ENCODE data around the gene STIM1.
"Not testable (repeated sequence)": the region's sequence is repeated elsewhere in the genome, so short reads cannot be mapped to it uniquely, and the experiment has no call there.

STIM1 gene

DNA sequence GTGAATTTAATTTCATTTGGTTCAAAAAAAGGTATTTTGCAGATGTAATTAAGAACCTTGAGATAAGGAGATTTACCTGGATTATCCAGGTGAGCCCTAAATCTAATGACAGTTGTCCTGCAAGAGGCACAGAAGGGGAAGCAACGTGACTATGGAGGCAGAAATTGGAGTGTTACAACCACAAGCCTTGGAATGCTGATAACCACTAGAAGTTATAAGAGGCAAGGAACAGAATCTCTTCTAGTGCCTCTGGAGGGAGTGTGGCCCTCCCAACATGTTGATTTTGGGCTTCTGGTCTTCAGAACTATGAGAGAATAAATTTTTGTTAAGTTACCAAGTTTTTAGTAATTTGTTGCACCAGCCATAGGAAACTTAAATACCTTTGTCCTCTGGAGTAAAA lies 271.9 kb downstream of the STIM1 start:
- no peaks in the 10 kb centered on the region for H3K4me1 ChIP-seq (ENCODE audit: control insufficient read depth, low read depth, low read length)
- peaks cover 2% of the 10 kb centered on the region for H3K36me3 ChIP-seq (ENCODE audit: control insufficient read depth, insufficient read depth, low read length)
- WGBS (ENCODE audit: extremely low coverage, insufficient coverage, low lambda C conversion rate), result no CpG with 5 or more reads among the region's 1 CpG

GRCh38 chr11:4130219-4130618 lies 274.8 kb downstream of the STIM1 start:
- H2BK120ac ChIP-seq (ENCODE audit: low read depth, low read length); H4K8ac ChIP-seq (ENCODE audit: low read depth, low read length); H2BK5ac ChIP-seq (ENCODE audit: low read length); H3K23ac ChIP-seq (ENCODE audit: low read length); H3K4me3 ChIP-seq (ENCODE audit: low read length); H3K27me3 ChIP-seq (ENCODE audit: insufficient read depth, low read length, poor library complexity); H3K79me1 ChIP-seq (ENCODE audit: low read length); H4K5ac ChIP-seq (ENCODE audit: low read length); H3K36me3 ChIP-seq (ENCODE audit: control insufficient read depth, insufficient read depth, low read length); H3K4me2 ChIP-seq (ENCODE audit: low read length); H3K4ac ChIP-seq (ENCODE audit: low read depth, low read length); H2BK15ac ChIP-seq (replicated peaks; ENCODE audit: low read depth); H2AK5ac ChIP-seq (ENCODE audit: low read length); DNase-seq; H3K79me2 ChIP-seq (ENCODE audit: control insufficient read depth, insufficient read depth, low read length); H3K27ac ChIP-seq (ENCODE audit: low read depth, low read length); H3K9ac ChIP-seq (ENCODE audit: low read length); H3K4me1 ChIP-seq (ENCODE audit: control insufficient read depth, low read depth, low read length); H3K56ac ChIP-seq (ENCODE audit: low read length); H3K18ac ChIP-seq (ENCODE audit: low read length): not testable (repeated sequence)
- WGBS (ENCODE audit: extremely low coverage, insufficient coverage, low lambda C conversion rate), result no CpG with 5 or more reads among the region's 4 CpGs

More for the DNA sequence above, 271.9 kb downstream of the STIM1 start:
- Histone ChIP-seq H3K4ac (ENCODE audit: low read depth, low read length) (no peak overlapping the region), H3K4me2 (ENCODE audit: low read length) (no peak overlapping the region), H3K27me3 (ENCODE audit: insufficient read depth, low read length, poor library complexity) (no peaks in the 10 kb centered on the region), H2AK5ac (ENCODE audit: low read length) (no peak overlapping the region), H4K8ac (ENCODE audit: low read depth, low read length) (no peak overlapping the region), H3K27ac (ENCODE audit: low read depth, low read length) (no peak overlapping the region), H4K5ac (ENCODE audit: low read length) (no peak overlapping the region), H3K79me1 (ENCODE audit: low read length) (no peaks in the 10 kb centered on the region), H3K56ac (ENCODE audit: low read length) (no peak overlapping the region), H3K18ac (ENCODE audit: low read length) (no peak overlapping the region), H2BK120ac (ENCODE audit: low read depth, low read length) (no peak overlapping the region), H2BK15ac (replicated peaks; ENCODE audit: low read depth) (no peak overlapping the region), H3K9ac (ENCODE audit: low read length) (no peak overlapping the region), H2BK5ac (ENCODE audit: low read length) (no peak overlapping the region), H3K4me3 (ENCODE audit: low read length) (no peak overlapping the region), H3K23ac (ENCODE audit: low read length) (no peak overlapping the region), H3K79me2 (ENCODE audit: control insufficient read depth, insufficient read depth, low read length) (no peaks in the 10 kb centered on the region)
- DNase-seq, result no peak

DNA sequence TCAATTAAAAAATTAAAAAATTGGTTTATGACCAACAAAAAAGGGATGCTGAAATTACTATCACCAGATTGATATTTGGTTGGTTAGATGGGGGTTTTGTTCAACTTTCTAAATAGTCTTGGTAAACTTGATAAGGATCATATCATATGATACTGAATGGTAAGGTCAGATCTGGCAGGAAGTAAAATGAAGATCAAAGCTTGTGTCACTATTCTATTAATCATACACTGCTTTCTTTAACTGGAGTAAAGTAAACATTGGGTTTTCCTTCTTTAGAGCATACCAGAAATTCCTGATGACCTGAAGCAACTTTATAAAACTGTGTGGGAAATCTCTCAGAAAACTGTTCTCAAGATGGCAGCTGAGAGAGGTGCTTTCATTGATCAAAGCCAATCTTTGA lies 279.3 kb downstream of the STIM1 start:
- Histone ChIP-seq H3K4ac (ENCODE audit: low read depth, low read length) (no peak overlapping the region), H3K9ac (ENCODE audit: low read length) (no peak overlapping the region), H2BK120ac (ENCODE audit: low read depth, low read length) (no peak overlapping the region), H4K8ac (ENCODE audit: low read depth, low read length) (no peak overlapping the region), H4K5ac (ENCODE audit: low read length) (no peak overlapping the region), H3K23ac (ENCODE audit: low read length) (no peak overlapping the region), H3K4me3 (ENCODE audit: low read length) (no peak overlapping the region), H3K27ac (ENCODE audit: low read depth, low read length) (no peak overlapping the region), H3K27me3 (ENCODE audit: insufficient read depth, low read length, poor library complexity) (no peaks in the 10 kb centered on the region), H3K4me2 (ENCODE audit: low read length) (no peak overlapping the region), H3K56ac (ENCODE audit: low read length) (no peak overlapping the region), H3K79me1 (ENCODE audit: low read length) (no peaks in the 10 kb centered on the region), H3K18ac (ENCODE audit: low read length) (no peak overlapping the region), H2BK15ac (replicated peaks; ENCODE audit: low read depth) (no peak overlapping the region), H3K36me3 (ENCODE audit: control insufficient read depth, insufficient read depth, low read length) (peaks cover 3% of the 10 kb centered on the region), H2AK5ac (ENCODE audit: low read length) (no peak overlapping the region), H2BK5ac (ENCODE audit: low read length) (no peak overlapping the region), H3K4me1 (ENCODE audit: control insufficient read depth, low read depth, low read length) (no peaks in the 10 kb centered on the region), H3K79me2 (ENCODE audit: control insufficient read depth, insufficient read depth, low read length) (no peaks in the 10 kb centered on the region)
- no peak for DNase-seq

- H4K5ac ChIP-seq (ENCODE audit: low read length), result no peak overlapping the region
- H3K4me2 ChIP-seq (ENCODE audit: low read length), result no peak overlapping the region
- H2BK120ac ChIP-seq (ENCODE audit: low read depth, low read length), result no peak overlapping the region
- no peaks in the 10 kb centered on the region for H3K79me2 ChIP-seq (ENCODE audit: control insufficient read depth, insufficient read depth, low read length)
- H4K8ac ChIP-seq (ENCODE audit: low read depth, low read length), result no peak overlapping the region
- H2BK15ac ChIP-seq (replicated peaks; ENCODE audit: low read depth), result no peak overlapping the region
- H3K4me1 ChIP-seq (ENCODE audit: control insufficient read depth, low read depth, low read length), result no peaks in the 10 kb centered on the region
- no peaks in the 10 kb centered on the region for H3K79me1 ChIP-seq (ENCODE audit: low read length)
- H3K4me3 ChIP-seq (ENCODE audit: low read length), result no peak overlapping the region
- DNase-seq, result no peak
- H3K36me3 ChIP-seq (ENCODE audit: control insufficient read depth, insufficient read depth, low read length), result peaks cover 3% of the 10 kb centered on the region
- no peaks in the 10 kb centered on the region for H3K27me3 ChIP-seq (ENCODE audit: insufficient read depth, low read length, poor library complexity)
- H3K56ac ChIP-seq (ENCODE audit: low read length), result no peak overlapping the region
- no peak overlapping the region for H2BK5ac ChIP-seq (ENCODE audit: low read length)
- H3K23ac ChIP-seq (ENCODE audit: low read length), result no peak overlapping the region
- no peak overlapping the region for H3K4ac ChIP-seq (ENCODE audit: low read depth, low read length)
- H3K18ac ChIP-seq (ENCODE audit: low read length), result no peak overlapping the region
- no peak overlapping the region for H3K27ac ChIP-seq (ENCODE audit: low read depth, low read length)
- H2AK5ac ChIP-seq (ENCODE audit: low read length), result no peak overlapping the region
- H3K9ac ChIP-seq (ENCODE audit: low read length), result no peak overlapping the region
- no CpG with 5 or more reads among the region's 1 CpG for WGBS (ENCODE audit: extremely low coverage, insufficient coverage, low lambda C conversion rate)
These were observed 283.0 kb downstream of the STIM1 start for GRCh38 chr11:4138497-4138896.

DNA sequence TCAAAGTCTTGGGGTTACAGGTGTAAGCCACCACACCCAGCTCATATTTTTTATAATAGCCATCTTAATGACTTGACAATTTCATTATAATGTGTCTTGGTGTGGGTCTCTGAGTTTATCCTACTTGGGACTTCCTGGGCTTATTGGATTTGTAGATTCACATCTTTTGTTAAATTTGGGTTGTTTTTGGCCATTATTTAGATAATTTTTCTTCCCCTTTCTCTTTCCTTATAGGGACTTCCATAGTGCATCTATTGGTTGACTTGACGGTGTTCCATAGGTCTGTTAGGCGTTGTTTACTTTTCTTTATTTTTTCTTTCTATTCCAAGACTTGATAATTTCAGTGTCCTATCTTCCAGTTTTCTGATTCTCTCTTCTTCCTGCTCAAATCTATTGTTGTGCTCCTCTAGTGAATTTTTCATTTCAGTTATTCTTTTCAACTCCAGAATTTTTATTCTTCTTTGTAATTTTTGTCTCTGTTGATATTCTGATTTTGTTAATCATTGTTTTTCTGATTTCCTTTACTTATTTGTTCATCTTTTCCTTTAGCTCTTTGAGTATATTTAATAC lies 284.7 kb downstream of the STIM1 start:
- H4K8ac ChIP-seq (ENCODE audit: low read depth, low read length), result no peak overlapping the region
- H2BK15ac ChIP-seq (replicated peaks; ENCODE audit: low read depth), result no peak overlapping the region
- no peak for DNase-seq
- no peaks in the 10 kb centered on the region for H3K4me1 ChIP-seq (ENCODE audit: control insufficient read depth, low read depth, low read length)
- H3K4ac ChIP-seq (ENCODE audit: low read depth, low read length), result no peak overlapping the region
- no peak overlapping the region for H3K18ac ChIP-seq (ENCODE audit: low read length)
- H3K27me3 ChIP-seq (ENCODE audit: insufficient read depth, low read length, poor library complexity), result no peaks in the 10 kb centered on the region
- H3K4me2 ChIP-seq (ENCODE audit: low read length), result no peak overlapping the region
- H3K79me1 ChIP-seq (ENCODE audit: low read length), result no peaks in the 10 kb centered on the region
- peaks cover 3% of the 10 kb centered on the region for H3K36me3 ChIP-seq (ENCODE audit: control insufficient read depth, insufficient read depth, low read length)
- WGBS (ENCODE audit: extremely low coverage, insufficient coverage, low lambda C conversion rate), result no CpG with 5 or more reads among the region's 2 CpGs
- no peak overlapping the region for H3K56ac ChIP-seq (ENCODE audit: low read length)
- H2BK120ac ChIP-seq (ENCODE audit: low read depth, low read length), result no peak overlapping the region
- no peaks in the 10 kb centered on the region for H3K79me2 ChIP-seq (ENCODE audit: control insufficient read depth, insufficient read depth, low read length)
- no peak overlapping the region for H4K5ac ChIP-seq (ENCODE audit: low read length)
- H2BK5ac ChIP-seq (ENCODE audit: low read length), result no peak overlapping the region
- no peak overlapping the region for H3K9ac ChIP-seq (ENCODE audit: low read length)
- no peak overlapping the region for H2AK5ac ChIP-seq (ENCODE audit: low read length)
- H3K27ac ChIP-seq (ENCODE audit: low read depth, low read length), result no peak overlapping the region
- no peak overlapping the region for H3K4me3 ChIP-seq (ENCODE audit: low read length)
- H3K23ac ChIP-seq (ENCODE audit: low read length), result no peak overlapping the region

Data from mesendoderm (in vitro differentiated cells).